Measurements from ENCODE around the gene YIPF3.
A peak's percentile ranks its signal among the peaks of the same experiment; 100 is the strongest.

YIPF3 gene

DNA sequence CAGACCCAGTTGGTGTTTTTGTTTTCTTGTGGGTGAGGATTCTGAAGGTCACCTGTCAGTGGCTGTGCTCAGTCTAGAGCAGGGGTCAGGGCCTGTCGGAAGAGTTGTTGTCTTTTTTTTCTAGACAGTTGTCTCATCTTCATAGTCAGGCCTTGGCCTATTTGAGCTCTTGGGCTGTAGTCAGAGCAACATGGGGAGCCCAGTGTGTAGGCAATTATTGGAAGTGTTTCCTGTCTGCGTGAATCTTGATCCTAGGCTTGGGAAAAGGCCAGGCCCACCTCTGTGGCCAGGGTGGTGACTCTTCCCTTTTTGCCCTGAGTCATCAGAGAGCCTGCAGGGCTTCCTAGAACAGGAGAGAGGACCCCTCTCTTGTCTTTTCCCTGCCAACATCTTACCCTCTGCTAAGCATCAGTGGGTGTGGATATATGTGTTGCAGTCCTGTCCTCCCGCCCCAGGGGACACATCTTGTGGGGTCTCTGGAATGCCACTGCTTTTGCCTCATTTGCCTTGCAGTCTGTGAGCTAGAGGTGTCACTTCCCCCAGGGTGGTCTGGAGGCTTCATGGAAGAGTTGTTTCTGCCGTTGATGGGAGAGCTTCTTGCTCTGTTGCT lies 28.0 kb downstream of the YIPF3 start:
- TF ChIP-seq TAF1 (IDR thresholded peaks at IDR 0.05; ENCODE audit: borderline replicate concordance, low read depth, low read length), result no peak
- no peak for TF ChIP-seq POLR2A (IDR thresholded peaks at IDR 0.05; ENCODE audit: low read depth, low read length)
- TF ChIP-seq POLR2AphosphoS5 (IDR thresholded peaks at IDR 0.05; ENCODE audit: low read depth, low read length), result no peak
- no peak for FAIRE-seq
- DNase-seq (ENCODE audit: insufficient read length), result no peak

DNA sequence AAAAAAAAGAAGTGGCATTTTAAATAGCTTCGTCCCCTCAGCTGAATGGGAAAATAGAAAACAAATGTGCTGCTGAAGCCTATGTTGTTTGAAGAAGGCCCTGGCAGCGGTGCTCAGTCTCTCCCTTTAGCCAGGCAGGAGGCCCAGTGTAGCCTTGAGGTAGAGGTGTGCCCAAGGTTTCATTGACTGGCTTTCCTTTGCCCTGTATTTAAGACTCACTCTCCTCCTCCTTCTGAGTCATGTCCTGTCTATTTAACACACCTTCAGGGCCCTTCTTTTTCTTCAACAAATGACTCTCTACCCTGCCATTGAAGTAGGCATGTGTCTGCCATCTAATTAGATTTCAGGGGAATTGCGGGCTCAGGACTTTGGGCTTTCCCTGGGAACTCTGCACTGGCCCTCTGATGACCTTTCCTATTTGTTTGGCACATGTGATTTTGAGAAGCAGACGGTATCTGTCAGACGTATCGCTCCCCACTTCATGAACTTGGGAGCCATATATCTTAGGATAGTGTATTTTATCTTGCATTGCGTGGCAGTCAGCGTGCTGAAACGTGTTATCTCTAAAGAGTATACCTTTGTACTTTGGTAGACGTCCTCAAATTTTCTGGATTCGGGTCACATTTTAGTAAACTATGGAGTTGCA lies 35.0 kb downstream of the YIPF3 start:
- TF ChIP-seq TAF1 (IDR thresholded peaks at IDR 0.05; ENCODE audit: borderline replicate concordance, low read depth, low read length) (no peak), POLR2AphosphoS5 (IDR thresholded peaks at IDR 0.05; ENCODE audit: low read depth, low read length) (no peak), POLR2A (IDR thresholded peaks at IDR 0.05; ENCODE audit: low read depth, low read length) (no peak)
- DNase-seq (ENCODE audit: insufficient read length) (no peak), FAIRE-seq (no peak)

DNA sequence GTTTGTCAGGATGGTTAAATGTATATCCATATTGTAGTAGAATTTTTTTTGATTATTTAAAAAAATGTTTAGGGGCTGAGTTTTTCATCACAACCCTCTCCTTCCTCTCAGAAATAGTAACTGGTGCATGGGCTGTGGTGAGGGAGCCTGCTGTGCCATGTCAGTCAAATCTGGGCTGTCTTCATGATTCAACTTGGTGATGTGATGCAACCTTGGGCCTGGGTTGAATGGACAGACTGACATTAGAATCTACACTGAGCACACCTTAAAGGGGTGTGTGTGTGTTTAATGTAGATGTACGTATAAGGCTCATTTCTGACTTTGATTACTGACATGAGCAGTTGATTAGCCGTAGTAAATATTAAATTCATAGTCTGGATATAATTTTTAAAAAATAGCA lies 35.7 kb downstream of the YIPF3 start:
- DNase-seq (ENCODE audit: insufficient read length), result no peak
- FAIRE-seq, result no peak
- TF ChIP-seq POLR2AphosphoS5 (IDR thresholded peaks at IDR 0.05; ENCODE audit: low read depth, low read length), result no peak
- TF ChIP-seq POLR2A (IDR thresholded peaks at IDR 0.05; ENCODE audit: low read depth, low read length), result no peak

DNA sequence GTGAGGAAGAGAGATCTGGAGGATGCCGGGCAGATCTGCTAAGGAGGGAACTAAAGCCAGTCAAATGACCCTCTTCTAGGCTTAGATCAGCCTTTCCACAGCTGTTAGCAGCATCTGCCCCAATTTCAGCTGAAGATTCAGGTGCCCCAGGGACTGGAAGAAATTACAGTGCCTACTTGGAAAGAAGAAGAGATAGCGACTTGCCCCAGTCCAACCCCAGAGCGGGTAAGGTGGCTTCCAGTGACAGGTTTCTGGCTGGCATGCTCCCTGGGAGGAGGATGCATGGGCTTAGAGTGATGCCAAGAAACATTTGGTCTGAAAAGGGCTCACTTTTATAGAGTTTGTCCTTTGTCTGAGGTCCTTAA lies 38.7 kb downstream of the YIPF3 start:
- FAIRE-seq (no peak), DNase-seq (ENCODE audit: insufficient read length) (no peak)
- TF ChIP-seq POLR2AphosphoS5 (IDR thresholded peaks at IDR 0.05; ENCODE audit: low read depth, low read length), result no peak
- no peak for TF ChIP-seq TAF1 (IDR thresholded peaks at IDR 0.05; ENCODE audit: borderline replicate concordance, low read depth, low read length)
- no peak for TF ChIP-seq POLR2A (IDR thresholded peaks at IDR 0.05; ENCODE audit: low read depth, low read length)

DNA sequence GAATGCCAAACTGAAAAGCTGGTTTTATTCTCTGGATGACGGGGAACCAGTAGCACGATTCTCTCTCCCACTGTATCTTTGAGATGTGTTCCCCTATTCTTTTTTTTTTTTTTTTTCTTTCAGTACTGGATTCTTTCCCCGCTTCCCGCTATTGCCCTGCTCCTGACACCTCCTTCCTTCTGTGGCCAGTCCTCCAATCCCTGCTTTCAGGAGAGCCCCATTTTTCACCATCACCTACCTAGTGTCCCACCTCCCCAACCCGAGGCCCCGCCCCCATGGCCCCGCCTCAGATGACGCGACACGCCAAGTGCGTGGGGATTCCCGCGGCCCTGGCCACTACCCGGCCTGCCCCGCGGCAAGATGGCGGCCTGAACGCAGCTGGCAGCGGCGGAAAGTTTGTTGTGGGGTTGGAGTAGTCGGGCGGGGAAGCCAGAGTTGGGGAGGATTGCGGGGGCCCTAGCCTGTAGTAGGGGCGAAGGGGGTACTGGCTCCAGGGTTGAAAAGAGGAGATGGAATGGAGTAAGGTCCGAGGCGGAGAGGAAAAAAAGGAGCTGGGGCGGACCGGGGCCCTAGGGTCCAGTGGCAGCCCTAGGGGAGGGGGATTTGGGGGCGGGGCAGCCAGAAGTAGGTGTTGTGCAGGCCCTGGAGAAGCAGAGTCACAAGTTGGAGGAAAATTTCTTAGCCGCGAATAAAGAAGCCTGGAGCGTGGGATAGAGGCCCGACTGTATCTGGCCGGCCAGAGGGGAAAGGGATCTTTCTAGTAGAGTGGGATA lies 39.3 kb downstream of the YIPF3 start, which contains the start of gene TJAP1:
Gene TJAP1, plus strand, starts transcription at position 336 of the 773 bp plus-strand sequence. CDS start 21,432 bp downstream, outside the sequence.
- peak; percentile 97 for FAIRE-seq
- TF ChIP-seq TAF1 (IDR thresholded peaks at IDR 0.05; ENCODE audit: borderline replicate concordance, low read depth, low read length), result peak; percentile 92
- TF ChIP-seq POLR2AphosphoS5 (IDR thresholded peaks at IDR 0.05; ENCODE audit: low read depth, low read length), result peak; percentile 66; the same call in 1 of the 2 replicates
- peak; percentile 81 for TF ChIP-seq POLR2A (IDR thresholded peaks at IDR 0.05; ENCODE audit: low read depth, low read length)
- peak; percentile 96 for DNase-seq (ENCODE audit: insufficient read length)

DNA sequence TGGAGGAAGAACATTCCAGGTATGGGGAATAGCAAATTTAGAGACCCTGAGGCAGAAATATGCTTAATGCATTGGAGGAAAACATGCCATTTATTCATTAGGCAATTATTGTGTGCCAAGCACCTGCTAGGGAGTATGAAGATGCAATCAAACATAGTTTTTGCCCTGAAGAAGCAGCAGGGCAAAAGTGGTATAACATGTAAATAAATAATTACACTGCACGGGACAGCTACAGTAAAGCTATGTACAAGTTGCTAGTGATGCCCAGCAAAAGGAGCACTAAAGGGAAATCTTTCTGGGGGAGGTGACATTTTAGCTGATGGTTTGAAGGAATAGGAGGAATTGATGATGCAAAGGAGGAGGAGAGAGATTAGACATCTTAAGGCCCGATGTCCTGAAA lies 40.0 kb downstream of the YIPF3 start:
- no peak for DNase-seq (ENCODE audit: insufficient read length)
- TF ChIP-seq POLR2AphosphoS5 (IDR thresholded peaks at IDR 0.05; ENCODE audit: low read depth, low read length) (no peak), TAF1 (IDR thresholded peaks at IDR 0.05; ENCODE audit: borderline replicate concordance, low read depth, low read length) (no peak), POLR2A (IDR thresholded peaks at IDR 0.05; ENCODE audit: low read depth, low read length) (no peak)
- FAIRE-seq, result no peak

DNA sequence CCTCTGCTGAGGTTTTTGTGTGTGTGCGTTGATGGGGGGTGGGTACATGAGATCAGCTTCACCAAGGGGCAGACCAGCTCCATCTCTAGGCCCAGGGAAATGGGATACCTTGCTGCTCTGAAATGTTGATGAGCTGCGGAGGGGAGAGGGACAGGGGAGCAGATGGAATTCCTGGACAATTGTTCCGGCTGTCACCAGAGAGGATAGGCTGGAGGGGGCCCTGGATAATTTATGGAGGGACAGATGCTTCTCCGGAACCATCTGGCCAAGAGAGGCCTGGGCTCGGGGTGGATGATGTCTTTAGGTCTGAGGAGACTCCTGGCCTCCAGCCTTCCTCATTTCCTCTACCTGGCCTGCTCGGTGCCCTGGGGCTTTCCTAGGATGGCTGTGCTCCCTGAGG lies 41.2 kb downstream of the YIPF3 start:
- DNase-seq (ENCODE audit: insufficient read length) (no peak), FAIRE-seq (no peak)
- TF ChIP-seq TAF1 (IDR thresholded peaks at IDR 0.05; ENCODE audit: borderline replicate concordance, low read depth, low read length) (no peak), POLR2AphosphoS5 (IDR thresholded peaks at IDR 0.05; ENCODE audit: low read depth, low read length) (no peak), POLR2A (IDR thresholded peaks at IDR 0.05; ENCODE audit: low read depth, low read length) (no peak)

DNA sequence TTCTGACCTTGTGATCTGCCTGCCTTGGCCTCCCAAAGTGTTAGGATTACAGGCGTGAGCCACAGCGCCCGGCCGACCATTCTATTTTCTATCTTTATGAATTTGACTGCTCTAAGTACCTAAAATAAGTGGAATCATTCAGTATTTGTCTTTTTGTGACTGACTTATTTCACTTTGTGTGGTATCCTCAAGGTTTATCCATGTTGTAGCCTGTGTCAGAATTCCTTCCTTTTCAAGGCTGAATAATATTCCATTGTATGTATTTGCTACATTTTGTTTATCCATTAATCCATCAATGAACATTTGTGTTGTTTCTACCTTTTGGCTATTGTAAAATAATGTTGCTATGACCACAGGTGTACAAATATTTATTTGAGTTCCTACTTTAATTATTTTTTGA lies 44.2 kb downstream of the YIPF3 start:
- TF ChIP-seq POLR2A (IDR thresholded peaks at IDR 0.05; ENCODE audit: low read depth, low read length), result no peak
- TF ChIP-seq POLR2AphosphoS5 (IDR thresholded peaks at IDR 0.05; ENCODE audit: low read depth, low read length), result no peak
- TF ChIP-seq TAF1 (IDR thresholded peaks at IDR 0.05; ENCODE audit: borderline replicate concordance, low read depth, low read length), result no peak
- FAIRE-seq (no peak), DNase-seq (ENCODE audit: insufficient read length) (no peak)

DNA sequence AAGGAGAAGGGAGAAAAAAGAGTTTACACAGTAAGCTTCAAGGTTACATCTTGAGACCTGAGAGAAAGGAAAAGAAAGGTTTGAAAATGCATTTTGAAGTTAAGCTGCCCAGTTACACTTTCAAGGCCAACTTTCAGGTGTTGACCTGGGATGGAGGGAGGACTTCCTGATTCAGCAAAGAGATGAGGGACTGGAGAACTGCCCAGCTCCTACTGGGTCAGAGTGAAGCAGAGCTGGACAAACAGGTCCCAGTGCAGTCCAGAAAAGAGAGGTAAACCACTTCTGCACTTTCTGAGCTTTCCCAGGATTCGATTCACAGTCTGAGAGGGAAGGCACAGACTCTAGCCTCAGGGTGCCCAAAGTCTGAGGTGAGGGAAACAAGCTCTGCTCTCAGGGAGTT lies 45.3 kb downstream of the YIPF3 start:
- FAIRE-seq (no peak), DNase-seq (ENCODE audit: insufficient read length) (no peak)
- TF ChIP-seq POLR2A (IDR thresholded peaks at IDR 0.05; ENCODE audit: low read depth, low read length), result no peak
- TF ChIP-seq POLR2AphosphoS5 (IDR thresholded peaks at IDR 0.05; ENCODE audit: low read depth, low read length), result no peak
- no peak for TF ChIP-seq TAF1 (IDR thresholded peaks at IDR 0.05; ENCODE audit: borderline replicate concordance, low read depth, low read length)

DNA sequence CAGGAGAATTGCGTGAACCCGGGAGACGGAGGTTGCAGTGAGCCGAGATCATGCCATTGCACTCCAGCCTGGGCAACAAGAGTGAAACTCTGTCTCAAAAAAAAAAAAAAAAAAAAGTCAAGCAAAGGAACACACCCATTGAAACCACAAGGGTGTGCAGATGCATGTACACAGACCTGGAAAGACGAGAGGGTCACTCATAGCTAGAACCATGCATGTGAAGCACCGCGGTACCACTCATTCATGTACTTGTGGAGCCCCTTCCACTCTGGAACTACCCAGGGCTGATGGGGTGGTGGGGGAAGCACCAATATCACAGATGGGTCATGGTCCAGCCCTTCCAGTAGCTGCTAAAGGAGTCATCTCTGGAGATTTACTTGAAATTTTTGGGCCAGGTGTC lies 46.8 kb downstream of the YIPF3 start:
- DNase-seq (ENCODE audit: insufficient read length) (no peak), FAIRE-seq (no peak)
- TF ChIP-seq POLR2A (IDR thresholded peaks at IDR 0.05; ENCODE audit: low read depth, low read length) (no peak), POLR2AphosphoS5 (IDR thresholded peaks at IDR 0.05; ENCODE audit: low read depth, low read length) (no peak), TAF1 (IDR thresholded peaks at IDR 0.05; ENCODE audit: borderline replicate concordance, low read depth, low read length) (no peak)

DNA sequence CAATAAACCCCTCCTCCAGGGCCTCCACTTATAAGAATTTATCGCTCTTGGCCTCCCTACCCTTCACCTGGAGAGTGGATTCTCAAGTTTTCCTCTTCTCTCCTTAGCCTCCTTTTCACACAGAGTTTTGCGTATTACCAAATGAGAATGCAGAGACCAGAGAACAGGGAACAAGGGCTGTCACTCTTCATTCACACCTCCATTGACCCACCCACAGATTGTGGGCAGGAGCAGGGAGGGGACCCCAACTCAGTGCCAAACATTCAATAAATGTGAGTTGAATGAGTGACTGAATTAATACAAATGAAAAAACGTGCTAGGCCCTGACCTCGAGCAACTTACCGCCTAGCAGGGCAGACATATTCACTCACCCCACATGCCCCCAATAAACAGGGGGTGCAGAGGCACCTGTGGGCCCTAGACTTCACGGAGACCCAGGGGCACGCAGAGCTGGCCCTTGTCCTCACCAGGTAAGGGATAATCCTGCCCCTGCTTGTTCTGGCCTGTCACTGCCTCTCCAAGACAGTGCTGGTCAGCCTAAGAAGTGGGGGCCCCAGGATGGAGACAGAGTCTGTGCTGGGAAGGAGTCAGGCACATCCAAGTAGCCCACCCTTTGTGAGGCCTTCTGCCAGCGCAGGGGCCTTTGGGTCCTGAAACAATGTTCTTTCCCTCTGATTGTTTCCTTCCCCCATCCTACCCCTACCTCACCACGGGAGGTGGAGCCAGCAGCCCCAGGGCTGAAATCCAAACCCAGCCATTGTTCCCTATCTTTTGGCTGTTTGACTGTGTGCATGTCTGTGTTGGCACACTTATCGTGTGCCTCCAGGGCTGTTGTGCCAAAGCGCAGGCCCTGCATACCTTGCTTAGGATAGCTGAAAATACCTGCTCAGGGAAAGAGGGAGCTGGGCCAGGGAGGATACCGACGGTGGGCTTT lies 47.7 kb downstream of the YIPF3 start:
- DNase-seq (ENCODE audit: insufficient read length) (no peak), FAIRE-seq (no peak)
- TF ChIP-seq TAF1 (IDR thresholded peaks at IDR 0.05; ENCODE audit: borderline replicate concordance, low read depth, low read length), result no peak
- TF ChIP-seq POLR2AphosphoS5 (IDR thresholded peaks at IDR 0.05; ENCODE audit: low read depth, low read length), result no peak
- TF ChIP-seq POLR2A (IDR thresholded peaks at IDR 0.05; ENCODE audit: low read depth, low read length), result no peak

All from GM12892 (cell line).